HepG2 (cell line): ENCODE measurements around the gene TBL2. TPM values are rescaled to one million over a fixed set of nuclear protein-coding genes. Genes with fewer than 3 reads are reported as not detected.
A peak's percentile ranks its signal among the peaks of the same experiment; 100 is the strongest.

Experiments used
- ARHGAP35 ChIP-seq: sonication (generic); formaldehyde crosslinking; IDR thresholded peaks from 2 replicates; pipeline ENCODE4 v1.9.0; 2022; ENCODE audit warnings: mild to moderate bottlenecking, inconsistent platforms, moderate library complexity, missing genetic modification reagents, borderline replicate concordance
- GATAD2A ChIP-seq: IDR thresholded peaks from 2 replicates; pipeline ENCODE4 v1.6.1; 2016
- HMG20A ChIP-seq: IDR thresholded peaks from 2 replicates; pipeline ENCODE4 v1.6.1; 2016; ENCODE audit warnings: borderline replicate concordance
- HNRNPL ChIP-seq: fragments of 200-400 bp; formaldehyde crosslinking; IDR thresholded peaks from 2 replicates; pipeline ENCODE4 v1.6.1; 2017; ENCODE audit warnings: mild to moderate bottlenecking, low read depth, low read length
- MZF1 ChIP-seq: sonication (generic); formaldehyde crosslinking; IDR thresholded peaks from 2 replicates; pipeline ENCODE4 v1.8.1; 2023; ENCODE audit warnings: mild to moderate bottlenecking, missing genetic modification reagents, borderline replicate concordance
- NCOA2 ChIP-seq: sonication (generic); formaldehyde crosslinking; IDR thresholded peaks from 2 replicates; pipeline ENCODE4 v1.8.0; 2022; ENCODE audit warnings: inconsistent platforms
- NFE2L1 ChIP-seq: sonication (generic); formaldehyde crosslinking; IDR thresholded peaks from 2 replicates; pipeline ENCODE4 v1.4.0; 2020; ENCODE audit warnings: missing genetic modification reagents, mild to moderate bottlenecking, borderline replicate concordance
- NFIC ChIP-seq: IDR thresholded peaks from 2 replicates; pipeline ENCODE4 v1.6.1; 2012; ENCODE audit warnings: mild to moderate bottlenecking, low read length, inconsistent platforms
- NRL ChIP-seq: sonication (generic); formaldehyde crosslinking; IDR thresholded peaks from 2 replicates; pipeline ENCODE4 v1.5.0; 2020; ENCODE audit warnings: missing genetic modification reagents, mild to moderate bottlenecking, moderate library complexity, borderline replicate concordance
- PATZ1 ChIP-seq: sonication (generic); formaldehyde crosslinking; IDR thresholded peaks from 2 replicates; pipeline ENCODE4 v1.4.0; 2020; ENCODE audit warnings: missing genetic modification reagents
- POLR2AphosphoS2 ChIP-seq: IDR thresholded peaks from 2 replicates; pipeline ENCODE4 v1.6.1; 2011; ENCODE audit warnings: low read depth, low read length, improper control_type of control experiment
- RFX1 ChIP-seq: fragments of 450-650 bp; IDR thresholded peaks from 2 replicates; pipeline ENCODE4 v1.6.1; 2017
- SUZ12 ChIP-seq: fragments of 150-350 bp; IDR thresholded peaks from 2 replicates; pipeline ENCODE4 v1.6.1; 2014; ENCODE audit warnings: low read depth, low read length
- UBTF ChIP-seq: sonication (generic); formaldehyde crosslinking; IDR thresholded peaks from 2 replicates; pipeline ENCODE4 v1.4.0; 2020; ENCODE audit warnings: mild to moderate bottlenecking, missing genetic modification reagents
- ZNF326 ChIP-seq: sonication (generic); formaldehyde crosslinking; IDR thresholded peaks from 2 replicates; pipeline ENCODE4 v1.4.0; 2020; ENCODE audit warnings: missing genetic modification reagents, borderline replicate concordance
- ZNF329 ChIP-seq: sonication (generic); formaldehyde crosslinking; IDR thresholded peaks from 2 replicates; pipeline ENCODE4 v1.9.0; 2021; ENCODE audit warnings: low read depth, mild to moderate bottlenecking, missing genetic modification reagents
- ZNF484 ChIP-seq: sonication (generic); formaldehyde crosslinking; IDR thresholded peaks from 2 replicates; pipeline ENCODE4 v1.5.1; 2020; ENCODE audit warnings: mild to moderate bottlenecking, low read depth, missing genetic modification reagents, borderline replicate concordance
- ZNF564 ChIP-seq: sonication (generic); formaldehyde crosslinking; IDR thresholded peaks from 2 replicates; pipeline ENCODE4 v1.8.1; 2023; ENCODE audit warnings: mild to moderate bottlenecking, missing genetic modification reagents
- ZNF672 ChIP-seq: sonication (generic); formaldehyde crosslinking; IDR thresholded peaks from 2 replicates; pipeline ENCODE4 v1.8.1; 2022; ENCODE audit warnings: missing genetic modification reagents
- polyA plus RNA-seq, 8 experiments: library from polyadenylated mRNA; depleted of rRNA in 3 of 8; stranded (reverse) in 7 of 8; unstranded in 1 of 8; fragments of >200 nt; fragmentation: Illumina TruSeq in 4 of 8; extraction: Trizol in 4 of 8; gene quantifications; 2 replicates each; pipeline versions ENCODE4 v1.2.1 to v1.2.3, GENCODE V29; 2011 to 2016; ENCODE audit warnings: low read depth in 4 of 8, missing spikeins in 1 of 8, mixed read lengths in 1 of 8; ENCODE audit not compliant: insufficient read depth in 1 of 8
- total RNA-seq, 5 experiments: library from RNA; depleted of rRNA; stranded (reverse); fragments of >200 nt; fragmentation: Illumina TruSeq; extraction: Trizol; gene quantifications; 2 replicates each; pipeline ENCODE4 v1.2.3, GENCODE V29; 2016; ENCODE audit warnings: low read depth in 1 of 5
- TF ChIP-seq, protein P1 (sequence below): sonication (generic); formaldehyde crosslinking; IDR thresholded peaks from 2 replicates; pipeline ENCODE4 v1.5.0; 2020; ENCODE audit warnings: mild to moderate bottlenecking, missing genetic modification reagents
- TF ChIP-seq, protein P2 (sequence below): sonication (generic); formaldehyde crosslinking; IDR thresholded peaks from 2 replicates; pipeline ENCODE4 v1.8.0; 2022; ENCODE audit warnings: missing genetic modification reagents, mild to moderate bottlenecking, borderline replicate concordance

TBL2 gene
- total and polyA plus RNA-seq, 2 of the 13 experiments (the other 11 are each of a cell fraction or from before 2014, with no cell fraction given) = 43.4 to 47.2 TPM

GRCh38 chr7:73602721-73603651 lies 24.6 kb upstream of the TBL2 start (continued):
- TF ChIP-seq HNRNPL (peak; percentile 91; the same call in 1 of the 2 replicates), POLR2AphosphoS2 (peak; percentile 69), ZNF564 (CRISPR knock-in tag) (peak; percentile 55; the same call in 1 of the 2 replicates), ZNF329 (CRISPR knock-in tag) (no peak), NFE2L1 (CRISPR knock-in tag) (no peak), ZNF672 (CRISPR knock-in tag) (peak; percentile 24; the same call in 1 of the 2 replicates), ARHGAP35 (CRISPR knock-in tag) (no peak), ZNF484 (CRISPR knock-in tag) (no peak), ZNF326 (CRISPR knock-in tag) (peak; percentile 82), NFIC (0 out of 2 replicates have a peak, but pooled peaks have one; percentile 12), SUZ12 (no peak), GATAD2A (CRISPR knock-in tag) (peak; percentile 7; the same call in 1 of the 2 replicates), HMG20A (CRISPR knock-in tag) (no peak), MZF1 (CRISPR knock-in tag) (no peak), PATZ1 (CRISPR knock-in tag) (0 out of 2 replicates have a peak, but pooled peaks have one; percentile 2), NRL (CRISPR knock-in tag) (peak; percentile 14; the same call in 1 of the 2 replicates), UBTF (CRISPR knock-in tag) (peak; percentile 34; the same call in 1 of the 2 replicates), RFX1 (no peak), NCOA2 (CRISPR knock-in tag) (no peak)
- TF ChIP-seq, protein P1, sequence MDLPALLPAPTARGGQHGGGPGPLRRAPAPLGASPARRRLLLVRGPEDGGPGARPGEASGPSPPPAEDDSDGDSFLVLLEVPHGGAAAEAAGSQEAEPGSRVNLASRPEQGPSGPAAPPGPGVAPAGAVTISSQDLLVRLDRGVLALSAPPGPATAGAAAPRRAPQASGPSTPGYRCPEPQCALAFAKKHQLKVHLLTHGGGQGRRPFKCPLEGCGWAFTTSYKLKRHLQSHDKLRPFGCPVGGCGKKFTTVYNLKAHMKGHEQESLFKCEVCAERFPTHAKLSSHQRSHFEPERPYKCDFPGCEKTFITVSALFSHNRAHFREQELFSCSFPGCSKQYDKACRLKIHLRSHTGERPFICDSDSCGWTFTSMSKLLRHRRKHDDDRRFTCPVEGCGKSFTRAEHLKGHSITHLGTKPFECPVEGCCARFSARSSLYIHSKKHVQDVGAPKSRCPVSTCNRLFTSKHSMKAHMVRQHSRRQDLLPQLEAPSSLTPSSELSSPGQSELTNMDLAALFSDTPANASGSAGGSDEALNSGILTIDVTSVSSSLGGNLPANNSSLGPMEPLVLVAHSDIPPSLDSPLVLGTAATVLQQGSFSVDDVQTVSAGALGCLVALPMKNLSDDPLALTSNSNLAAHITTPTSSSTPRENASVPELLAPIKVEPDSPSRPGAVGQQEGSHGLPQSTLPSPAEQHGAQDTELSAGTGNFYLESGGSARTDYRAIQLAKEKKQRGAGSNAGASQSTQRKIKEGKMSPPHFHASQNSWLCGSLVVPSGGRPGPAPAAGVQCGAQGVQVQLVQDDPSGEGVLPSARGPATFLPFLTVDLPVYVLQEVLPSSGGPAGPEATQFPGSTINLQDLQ (CRISPR knock-in tag) = no peak
- TF ChIP-seq, protein P2, sequence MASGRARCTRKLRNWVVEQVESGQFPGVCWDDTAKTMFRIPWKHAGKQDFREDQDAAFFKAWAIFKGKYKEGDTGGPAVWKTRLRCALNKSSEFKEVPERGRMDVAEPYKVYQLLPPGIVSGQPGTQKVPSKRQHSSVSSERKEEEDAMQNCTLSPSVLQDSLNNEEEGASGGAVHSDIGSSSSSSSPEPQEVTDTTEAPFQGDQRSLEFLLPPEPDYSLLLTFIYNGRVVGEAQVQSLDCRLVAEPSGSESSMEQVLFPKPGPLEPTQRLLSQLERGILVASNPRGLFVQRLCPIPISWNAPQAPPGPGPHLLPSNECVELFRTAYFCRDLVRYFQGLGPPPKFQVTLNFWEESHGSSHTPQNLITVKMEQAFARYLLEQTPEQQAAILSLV (CRISPR knock-in tag) = 0 out of 2 replicates have a peak, but pooled peaks have one; percentile 41
